Neuron (in vitro differentiated cells): Measurements from ENCODE around the gene AEN.

ENCODE experiments used
- H2AFZ ChIP-seq: one replicate; pipeline ENCODE4 v1.6.1; 2013; ENCODE audit warnings: low read depth, mild to moderate bottlenecking, inconsistent platforms, low read length, moderate library complexity
- H3K27me3 ChIP-seq: one replicate; pipeline ENCODE4 v1.6.1; 2013; ENCODE audit warnings: low read length; ENCODE audit not compliant: insufficient read depth
- H3K36me3 ChIP-seq: one replicate; pipeline ENCODE4 v1.6.1; 2013; ENCODE audit warnings: low read length; ENCODE audit not compliant: insufficient read depth
- H3K4me1 ChIP-seq: one replicate; pipeline ENCODE4 v1.6.1; 2013; ENCODE audit warnings: low read length; ENCODE audit not compliant: insufficient read depth
- H3K4me3 ChIP-seq: 2 replicates; pipeline ENCODE4 v1.5.1; 2013; ENCODE audit warnings: mild to moderate bottlenecking, low read length, moderate library complexity
- H3K9me3 ChIP-seq: one replicate; pipeline ENCODE4 v1.6.1; 2013; ENCODE audit warnings: low read length

AEN gene

GRCh38 chr15:88652456-88653199 lies 31.5 kb downstream of the AEN start:
- no peaks in the 10 kb centered on the region for H3K27me3 ChIP-seq
- H3K9me3 ChIP-seq: no peaks in the 10 kb centered on the region
- H3K36me3 ChIP-seq: no peaks in the 10 kb centered on the region
- H3K4me1 ChIP-seq: no peaks in the 10 kb centered on the region
- no peak overlapping the region for H2AFZ ChIP-seq
- no peak overlapping the region for H3K4me3 ChIP-seq

- Histone ChIP-seq H3K4me1 (no peaks in the 10 kb centered on the region), H3K36me3 (no peaks in the 10 kb centered on the region), H3K27me3 (no peaks in the 10 kb centered on the region), H3K4me3 (no peak overlapping the region), H3K9me3 (no peaks in the 10 kb centered on the region), H2AFZ (no peak overlapping the region)
These were observed 32.3 kb downstream of the AEN start for GRCh38 chr15:88653200-88654064.

GRCh38 chr15:88654430-88655102 lies 33.4 kb downstream of the AEN start:
- Histone ChIP-seq H3K4me1 (no peaks in the 10 kb centered on the region), H2AFZ (no peak overlapping the region), H3K4me3 (no peak overlapping the region), H3K9me3 (no peaks in the 10 kb centered on the region), H3K27me3 (peaks cover 5% of the 10 kb centered on the region), H3K36me3 (no peaks in the 10 kb centered on the region)

GRCh38 chr15:88655103-88655553 lies 34.0 kb downstream of the AEN start:
- Histone ChIP-seq H3K9me3 (no peaks in the 10 kb centered on the region), H2AFZ (no peak overlapping the region), H3K4me3 (no peak overlapping the region), H3K4me1 (no peaks in the 10 kb centered on the region), H3K36me3 (no peaks in the 10 kb centered on the region), H3K27me3 (peaks cover 6% of the 10 kb centered on the region)

GRCh38 chr15:88655800-88656488 lies 34.8 kb downstream of the AEN start:
- no peaks in the 10 kb centered on the region for H3K36me3 ChIP-seq
- no peaks in the 10 kb centered on the region for H3K4me1 ChIP-seq

GRCh38 chr15:88656760-88657221 lies 35.7 kb downstream of the AEN start:
- Histone ChIP-seq H2AFZ (no peak overlapping the region), H3K4me1 (no peaks in the 10 kb centered on the region), H3K9me3 (no peaks in the 10 kb centered on the region), H3K4me3 (no peak overlapping the region), H3K36me3 (no peaks in the 10 kb centered on the region), H3K27me3 (peaks cover 6% of the 10 kb centered on the region)

More at GRCh38 chr15:88655800-88656488, 34.8 kb downstream of the AEN start:
- Histone ChIP-seq H3K9me3 (no peaks in the 10 kb centered on the region), H3K4me3 (no peak overlapping the region), H2AFZ (no peak overlapping the region), H3K27me3 (peaks cover 6% of the 10 kb centered on the region)

- no peak overlapping the region for H2AFZ ChIP-seq
- H3K4me3 ChIP-seq: no peak overlapping the region
- no peaks in the 10 kb centered on the region for H3K36me3 ChIP-seq
- no peaks in the 10 kb centered on the region for H3K9me3 ChIP-seq
- H3K4me1 ChIP-seq: no peaks in the 10 kb centered on the region
- peaks cover 6% of the 10 kb centered on the region for H3K27me3 ChIP-seq
These were observed 36.4 kb downstream of the AEN start for GRCh38 chr15:88657326-88658069.

GRCh38 chr15:88658070-88658965 lies 37.2 kb downstream of the AEN start:
- Histone ChIP-seq H3K27me3 (peaks cover 6% of the 10 kb centered on the region), H3K36me3 (no peaks in the 10 kb centered on the region)

GRCh38 chr15:88658972-88659931 lies 38.1 kb downstream of the AEN start:
- no peaks in the 10 kb centered on the region for H3K4me1 ChIP-seq
- H3K27me3 ChIP-seq: peaks cover 6% of the 10 kb centered on the region
- no peaks in the 10 kb centered on the region for H3K36me3 ChIP-seq
- no peaks in the 10 kb centered on the region for H3K9me3 ChIP-seq
- H2AFZ ChIP-seq: no peak overlapping the region
- no peak overlapping the region for H3K4me3 ChIP-seq

More at GRCh38 chr15:88658070-88658965, 37.2 kb downstream of the AEN start:
- Histone ChIP-seq H3K4me3 (no peak overlapping the region), H2AFZ (no peak overlapping the region), H3K4me1 (no peaks in the 10 kb centered on the region), H3K9me3 (no peaks in the 10 kb centered on the region)

- H3K9me3 ChIP-seq: no peaks in the 10 kb centered on the region
- H3K27me3 ChIP-seq: peaks cover 6% of the 10 kb centered on the region
- H2AFZ ChIP-seq: no peak overlapping the region
- H3K4me1 ChIP-seq: no peaks in the 10 kb centered on the region
- H3K4me3 ChIP-seq: no peak overlapping the region
- no peaks in the 10 kb centered on the region for H3K36me3 ChIP-seq
These were observed 40.0 kb downstream of the AEN start for GRCh38 chr15:88661041-88661700.
